T-helper 2 cell treated with Interferon-gamma antibody and Interleukin-4, amounts not matched to agents 5 μg/mL and 100 μg/mL, for 36 hours (primary cell): ENCODE data around the gene CLCN1.
"Not testable (repeated sequence)": the region's sequence is repeated elsewhere in the genome, so short reads cannot be mapped to it uniquely, and the experiment has no call there.

Source experiments
- DNase-seq: peaks from one replicate; pipeline ENCODE4 v3.0.0; 2021; ENCODE audit warnings: low spot score
- H3K27ac Mint-ChIP-seq: one replicate; pipeline ENCODE4 v1.8.0; 2021; ENCODE audit warnings: mild to moderate bottlenecking, mixed read lengths
- H3K27me3 Mint-ChIP-seq: one replicate; pipeline ENCODE4 v1.8.0; 2021; ENCODE audit warnings: low read depth, mixed read lengths
- H3K36me3 Mint-ChIP-seq: one replicate; pipeline ENCODE4 v1.8.0; 2021; ENCODE audit warnings: low read depth, mixed read lengths
- H3K4me1 Mint-ChIP-seq: one replicate; pipeline ENCODE4 v1.8.0; 2021; ENCODE audit warnings: low read depth, mixed read lengths
- H3K4me3 Mint-ChIP-seq: one replicate; pipeline ENCODE4 v1.8.0; 2022; ENCODE audit warnings: mild to moderate bottlenecking, moderate library complexity, mixed read lengths
- H3K9me3 Mint-ChIP-seq: one replicate; pipeline ENCODE4 v1.8.0; 2021; ENCODE audit warnings: mixed read lengths

CLCN1 gene

GRCh38 chr7:143286522-143286890 lies 29.4 kb upstream of the CLCN1 start:
- peaks cover 33% of the 10 kb centered on the region for H3K36me3 Mint-ChIP-seq
- DNase-seq: no peak
- H3K4me3 Mint-ChIP-seq: peak overlapping the region; percentile 36
- H3K9me3 Mint-ChIP-seq: peaks cover 7% of the 10 kb centered on the region
- peaks cover 42% of the 10 kb centered on the region for H3K4me1 Mint-ChIP-seq
- H3K27ac Mint-ChIP-seq: no peak overlapping the region
- no peaks in the 10 kb centered on the region for H3K27me3 Mint-ChIP-seq

- H3K4me1 Mint-ChIP-seq: peaks cover 41% of the 10 kb centered on the region
Measured at GRCh38 chr7:143287339-143287934, 28.5 kb upstream of the CLCN1 start.

GRCh38 chr7:143287935-143288826 lies 27.7 kb upstream of the CLCN1 start, which contains the start of gene CASP2:
Gene CASP2 (plus strand): TSS chr7:143288351. CDS start chr7:143288456, 105 bp downstream.
- Mint-ChIP-seq H3K36me3 (peaks cover 45% of the 10 kb centered on the region), H3K9me3 (peaks cover 7% of the 10 kb centered on the region), H3K4me1 (peaks cover 41% of the 10 kb centered on the region), H3K27ac (peak within 1 kb of the TSS; percentile 92), H3K27me3 (no peaks in the 10 kb centered on the region), H3K4me3 (peak within 1 kb of the TSS; percentile 90)
- peak; percentile 99 for DNase-seq

More at GRCh38 chr7:143287339-143287934, 28.5 kb upstream of the CLCN1 start:
- H3K9me3 Mint-ChIP-seq: peaks cover 7% of the 10 kb centered on the region
- DNase-seq: no peak
- H3K4me3 Mint-ChIP-seq: peak overlapping the region; percentile 90
- no peaks in the 10 kb centered on the region for H3K27me3 Mint-ChIP-seq
- peaks cover 40% of the 10 kb centered on the region for H3K36me3 Mint-ChIP-seq
- peak overlapping the region; percentile 92 for H3K27ac Mint-ChIP-seq

- H3K27me3 Mint-ChIP-seq: no peaks in the 10 kb centered on the region
- H3K9me3 Mint-ChIP-seq: peaks cover 7% of the 10 kb centered on the region
- H3K27ac Mint-ChIP-seq: peak overlapping the region; percentile 69
- H3K4me3 Mint-ChIP-seq: peak overlapping the region; percentile 90
- peaks cover 38% of the 10 kb centered on the region for H3K4me1 Mint-ChIP-seq
- no peak for DNase-seq
- H3K36me3 Mint-ChIP-seq: peaks cover 52% of the 10 kb centered on the region
Measured at GRCh38 chr7:143288836-143289235, 27.1 kb upstream of the CLCN1 start.

GRCh38 chr7:143289421-143289820 lies 26.5 kb upstream of the CLCN1 start:
- Mint-ChIP-seq H3K4me1 (peaks cover 40% of the 10 kb centered on the region), H3K27ac (peak overlapping the region; percentile 75), H3K36me3 (peaks cover 58% of the 10 kb centered on the region), H3K9me3 (peaks cover 7% of the 10 kb centered on the region), H3K27me3 (no peaks in the 10 kb centered on the region), H3K4me3 (peak overlapping the region; percentile 90)
- no peak for DNase-seq

GRCh38 chr7:143289888-143290287 lies 26.0 kb upstream of the CLCN1 start:
- Mint-ChIP-seq H3K4me3 (peak overlapping the region; percentile 90), H3K4me1 (peaks cover 45% of the 10 kb centered on the region), H3K27ac (peak overlapping the region; percentile 75), H3K36me3 (peaks cover 62% of the 10 kb centered on the region)
- not testable (repeated sequence) for H3K9me3 Mint-ChIP-seq, DNase-seq, H3K27me3 Mint-ChIP-seq

GRCh38 chr7:143290293-143290692 lies 25.6 kb upstream of the CLCN1 start:
- Mint-ChIP-seq H3K9me3 (peaks cover 7% of the 10 kb centered on the region), H3K4me1 (peaks cover 48% of the 10 kb centered on the region), H3K27me3 (no peaks in the 10 kb centered on the region), H3K36me3 (peaks cover 66% of the 10 kb centered on the region), H3K27ac (peak overlapping the region; percentile 66), H3K4me3 (peak overlapping the region; percentile 90)
- no peak for DNase-seq

- Mint-ChIP-seq H3K27me3 (no peaks in the 10 kb centered on the region), H3K4me1 (peaks cover 59% of the 10 kb centered on the region), H3K27ac (no peak overlapping the region), H3K9me3 (peaks cover 1% of the 10 kb centered on the region), H3K4me3 (no peak overlapping the region), H3K36me3 (peaks cover 81% of the 10 kb centered on the region)
- no peak for DNase-seq
Measured at GRCh38 chr7:143292876-143293275, 23.0 kb upstream of the CLCN1 start.

GRCh38 chr7:143295870-143296269 lies 20.0 kb upstream of the CLCN1 start:
- H3K27me3 Mint-ChIP-seq: no peaks in the 10 kb centered on the region
- no peak for DNase-seq
- H3K9me3 Mint-ChIP-seq: no peaks in the 10 kb centered on the region
- peaks cover 57% of the 10 kb centered on the region for H3K4me1 Mint-ChIP-seq
- peak overlapping the region; percentile 1 for H3K4me3 Mint-ChIP-seq
- peak overlapping the region; percentile 14 for H3K27ac Mint-ChIP-seq
- peaks cover 88% of the 10 kb centered on the region for H3K36me3 Mint-ChIP-seq

- Mint-ChIP-seq H3K27ac (peak overlapping the region; percentile 47), H3K4me1 (peaks cover 57% of the 10 kb centered on the region), H3K4me3 (no peak overlapping the region), H3K27me3 (no peaks in the 10 kb centered on the region), H3K36me3 (peaks cover 88% of the 10 kb centered on the region), H3K9me3 (no peaks in the 10 kb centered on the region)
- no peak for DNase-seq
Measured at GRCh38 chr7:143296686-143297085, 19.2 kb upstream of the CLCN1 start.

- peaks cover 88% of the 10 kb centered on the region for H3K36me3 Mint-ChIP-seq
- DNase-seq: no peak
- H3K9me3 Mint-ChIP-seq: no peaks in the 10 kb centered on the region
- no peak overlapping the region for H3K4me3 Mint-ChIP-seq
- peaks cover 47% of the 10 kb centered on the region for H3K4me1 Mint-ChIP-seq
- peak overlapping the region; percentile 38 for H3K27ac Mint-ChIP-seq
- no peaks in the 10 kb centered on the region for H3K27me3 Mint-ChIP-seq
Measured at GRCh38 chr7:143299346-143299745, 16.6 kb upstream of the CLCN1 start.

- DNase-seq: peak; percentile 33
- Mint-ChIP-seq H3K27me3 (no peaks in the 10 kb centered on the region), H3K36me3 (peaks cover 86% of the 10 kb centered on the region), H3K4me3 (no peak overlapping the region), H3K27ac (no peak overlapping the region), H3K4me1 (peaks cover 45% of the 10 kb centered on the region), H3K9me3 (no peaks in the 10 kb centered on the region)
Measured at GRCh38 chr7:143299840-143300239, 16.1 kb upstream of the CLCN1 start.

GRCh38 chr7:143300959-143301935 lies 14.7 kb upstream of the CLCN1 start:
- H3K27me3 Mint-ChIP-seq: no peaks in the 10 kb centered on the region
- peaks cover 84% of the 10 kb centered on the region for H3K36me3 Mint-ChIP-seq
- peaks cover 43% of the 10 kb centered on the region for H3K4me1 Mint-ChIP-seq
- no peak overlapping the region for H3K27ac Mint-ChIP-seq
- H3K9me3 Mint-ChIP-seq: no peaks in the 10 kb centered on the region
- no peak for DNase-seq
- no peak overlapping the region for H3K4me3 Mint-ChIP-seq
